Measurements from ENCODE around the gene TSHZ2. TPM values are rescaled to one million over a fixed set of nuclear protein-coding genes. Genes with fewer than 3 reads are reported as not detected.

TSHZ2 gene
- total and polyA plus RNA-seq, 11 donors: 1.8 to 12.1 (median 3.7) TPM

GRCh38 chr20:53330601-53331140 lies 358.5 kb downstream of the TSHZ2 start:
- TF ChIP-seq CTCF (IDR thresholded peaks at IDR 0.05): no peak
- no peak for TF ChIP-seq POLR2A (IDR thresholded peaks at IDR 0.05)
- 77 to 81% (median 79%) methylated on average over 6 of the region's 6 CpGs for WGBS, 4 donors
- DNase-seq: no peak
- no peaks in the 10 kb centered on the region for H3K36me3 ChIP-seq
- no peaks in the 10 kb centered on the region for H3K9me3 ChIP-seq
- H3K4me1 ChIP-seq: peaks cover 0 to 26% (median 7%) of the 10 kb centered on the region in 12 donors
- intact Hi-C loops (cut with DNase I): loop anchor here in 1 of 10 donors (10.0 kb wide), 1 partner anchor 64 kb away; no protein-coding TSS in a partner anchor
- H3K27me3 ChIP-seq: no peaks in the 10 kb centered on the region
- peak overlapping the region in 8 of 12 donors; percentile 6 to 54 (median 29) for H3K27ac ChIP-seq
- no peak overlapping the region for H3K4me3 ChIP-seq
- peak in 1 of 4 donors; percentile 47 for ATAC-seq

GRCh38 chr20:53331151-53331973 lies 359.2 kb downstream of the TSHZ2 start:
- DNase-seq (peak in 1 of 5 donors; percentile 18), ATAC-seq (peak in 3 of 4 donors; percentile 39 to 80 (median 66))
- peak overlapping the region in 9 of 12 donors; percentile 6 to 54 (median 25) for H3K27ac ChIP-seq
- peaks cover 0 to 32% (median 7%) of the 10 kb centered on the region in 12 donors for H3K4me1 ChIP-seq
- intact Hi-C loops (cut with DNase I): loop anchor here in 1 of 10 donors (10.0 kb wide), 1 partner anchor 63 kb away; no protein-coding TSS in a partner anchor
- no peaks in the 10 kb centered on the region for H3K9me3 ChIP-seq
- 53 to 63% (median 54%) methylated on average over 12 of the region's 12 CpGs for WGBS, 4 donors
- no peaks in the 10 kb centered on the region for H3K36me3 ChIP-seq
- H3K27me3 ChIP-seq: no peaks in the 10 kb centered on the region
- H3K4me3 ChIP-seq: no peak overlapping the region
- TF ChIP-seq CTCF (IDR thresholded peaks at IDR 0.05) (no peak), POLR2A (IDR thresholded peaks at IDR 0.05) (no peak)

GRCh38 chr20:53332022-53332837 lies 360.1 kb downstream of the TSHZ2 start:
- Histone ChIP-seq H3K9me3 (no peaks in the 10 kb centered on the region), H3K4me1 (peaks cover 0 to 33% (median 7%) of the 10 kb centered on the region in 12 donors), H3K27me3 (no peaks in the 10 kb centered on the region), H3K27ac (peak overlapping the region in 3 of 12 donors; percentile 7 to 54 (median 39)), H3K36me3 (no peaks in the 10 kb centered on the region), H3K4me3 (no peak overlapping the region)
- WGBS, 4 donors: 95 to 98% (median 95%) methylated on average over 9 of the region's 9 CpGs
- DNase-seq (no peak), ATAC-seq (no peak)
- TF ChIP-seq CTCF (IDR thresholded peaks at IDR 0.05) (no peak), POLR2A (IDR thresholded peaks at IDR 0.05) (no peak)
- intact Hi-C loops (cut with DNase I): loop anchor here in 1 of 10 donors (10.0 kb wide), 1 partner anchor 63 kb away; no protein-coding TSS in a partner anchor

Data from heart left ventricle (tissue), 16 donors.